Panc1 (cell line): ENCODE measurements around the gene TDRD7.

Experiments used
- POLR2AphosphoS5 ChIP-seq: IDR thresholded peaks from 2 replicates; pipeline ENCODE4 v1.6.1; 2012; ENCODE audit warnings: mild to moderate bottlenecking, low read depth, low read length, moderate library complexity
- TF ChIP-seq, protein P1 (sequence below): fragments of 450-650 bp; IDR thresholded peaks from 2 replicates; pipeline ENCODE4 v1.5.1; 2017; ENCODE audit warnings: mild to moderate bottlenecking

DNA sequence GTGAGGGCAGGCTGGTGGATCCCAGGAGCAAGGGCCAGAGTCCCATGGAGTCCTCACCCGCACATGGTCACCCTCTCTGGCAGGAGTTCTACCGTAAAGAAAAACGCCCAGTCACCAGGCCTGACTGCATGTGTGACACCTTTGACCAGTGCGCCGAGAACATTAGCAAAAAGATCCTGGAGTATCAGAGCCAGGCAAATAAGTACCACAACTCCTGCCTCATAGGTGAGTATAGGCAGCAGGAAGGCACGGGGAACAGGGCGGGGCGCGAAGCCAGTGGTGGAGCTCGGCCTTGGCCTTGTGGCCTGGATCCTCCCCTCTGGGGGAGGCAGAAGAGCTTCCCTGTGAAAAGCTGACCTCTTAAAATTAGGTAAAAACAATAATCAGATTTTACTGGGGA, 45.4 kb upstream of the TDRD7 start:
- TF ChIP-seq, protein P1, sequence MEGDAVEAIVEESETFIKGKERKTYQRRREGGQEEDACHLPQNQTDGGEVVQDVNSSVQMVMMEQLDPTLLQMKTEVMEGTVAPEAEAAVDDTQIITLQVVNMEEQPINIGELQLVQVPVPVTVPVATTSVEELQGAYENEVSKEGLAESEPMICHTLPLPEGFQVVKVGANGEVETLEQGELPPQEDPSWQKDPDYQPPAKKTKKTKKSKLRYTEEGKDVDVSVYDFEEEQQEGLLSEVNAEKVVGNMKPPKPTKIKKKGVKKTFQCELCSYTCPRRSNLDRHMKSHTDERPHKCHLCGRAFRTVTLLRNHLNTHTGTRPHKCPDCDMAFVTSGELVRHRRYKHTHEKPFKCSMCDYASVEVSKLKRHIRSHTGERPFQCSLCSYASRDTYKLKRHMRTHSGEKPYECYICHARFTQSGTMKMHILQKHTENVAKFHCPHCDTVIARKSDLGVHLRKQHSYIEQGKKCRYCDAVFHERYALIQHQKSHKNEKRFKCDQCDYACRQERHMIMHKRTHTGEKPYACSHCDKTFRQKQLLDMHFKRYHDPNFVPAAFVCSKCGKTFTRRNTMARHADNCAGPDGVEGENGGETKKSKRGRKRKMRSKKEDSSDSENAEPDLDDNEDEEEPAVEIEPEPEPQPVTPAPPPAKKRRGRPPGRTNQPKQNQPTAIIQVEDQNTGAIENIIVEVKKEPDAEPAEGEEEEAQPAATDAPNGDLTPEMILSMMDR, result no peak
- no peak for TF ChIP-seq POLR2AphosphoS5
